ENCODE data around the gene S1PR5.
A peak's percentile ranks its signal among the peaks of the same experiment; 100 is the strongest.

The S1PR5 gene

DNA sequence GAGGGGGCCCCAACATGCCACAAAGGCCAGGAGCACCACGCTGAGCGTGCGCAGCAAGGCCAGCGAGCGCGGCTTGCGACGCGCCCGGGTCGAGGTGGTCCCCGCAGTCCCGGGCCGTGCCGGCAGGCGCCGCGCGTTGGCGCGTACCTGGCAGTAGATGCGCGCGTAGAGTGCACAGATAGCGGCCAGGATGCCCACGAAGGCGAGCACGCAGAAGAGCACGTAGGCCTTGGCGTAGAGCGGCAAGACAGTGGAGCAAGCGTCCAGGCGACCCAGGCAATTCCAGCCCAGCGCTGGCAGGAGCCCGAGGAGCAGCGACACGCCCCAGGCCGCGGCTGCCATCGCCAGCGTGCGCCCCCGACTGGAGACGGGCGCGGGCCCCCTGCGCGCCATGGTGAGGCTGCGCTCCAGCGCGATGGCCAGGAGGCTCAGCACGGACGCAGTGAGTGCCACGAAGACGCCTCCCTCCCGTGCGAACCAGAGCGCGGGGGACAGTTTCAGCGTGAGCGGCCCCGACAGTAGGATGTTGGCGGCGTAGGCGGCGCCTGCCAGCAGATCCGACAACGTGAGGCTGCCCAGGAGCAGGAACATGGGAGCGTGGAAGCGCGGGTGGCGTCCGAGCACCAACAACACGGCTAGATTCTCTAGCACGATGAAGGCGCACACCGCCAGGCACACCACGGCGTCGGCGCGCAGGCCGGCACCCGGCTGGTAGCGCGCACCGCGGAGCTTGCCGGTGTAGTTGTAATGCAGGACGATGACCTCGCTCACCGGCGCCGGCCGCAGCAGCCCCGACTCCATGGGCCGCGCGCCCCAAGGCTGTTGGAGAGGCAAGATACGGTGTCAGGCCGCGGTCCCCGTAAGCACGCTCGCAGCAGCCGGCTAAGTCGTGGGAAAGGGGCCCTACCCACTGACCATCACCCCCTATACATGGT, 2.8 kb downstream of the S1PR5 start:
- DNase-seq, result no peak

DNA sequence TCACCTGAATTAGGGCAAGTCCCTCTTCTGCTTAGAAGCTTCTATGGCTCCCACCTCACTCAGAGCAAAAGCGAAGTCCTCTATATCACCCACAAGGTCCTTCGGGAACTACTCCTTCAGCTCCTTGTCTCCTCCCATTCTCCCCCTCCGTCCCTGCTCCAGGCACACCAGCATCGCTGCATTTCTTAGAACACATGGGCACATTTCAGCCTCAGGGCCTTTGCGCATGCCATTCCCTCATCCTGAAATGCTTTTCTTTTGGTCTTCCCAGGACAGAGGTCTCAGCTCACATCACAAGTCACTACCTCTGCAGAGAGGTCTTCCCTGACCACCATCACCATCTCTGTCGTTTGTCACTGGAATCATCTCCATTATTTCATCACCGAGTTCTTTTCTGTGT, 4.0 kb downstream of the S1PR5 start:
- DNase-seq, result no peak

DNA sequence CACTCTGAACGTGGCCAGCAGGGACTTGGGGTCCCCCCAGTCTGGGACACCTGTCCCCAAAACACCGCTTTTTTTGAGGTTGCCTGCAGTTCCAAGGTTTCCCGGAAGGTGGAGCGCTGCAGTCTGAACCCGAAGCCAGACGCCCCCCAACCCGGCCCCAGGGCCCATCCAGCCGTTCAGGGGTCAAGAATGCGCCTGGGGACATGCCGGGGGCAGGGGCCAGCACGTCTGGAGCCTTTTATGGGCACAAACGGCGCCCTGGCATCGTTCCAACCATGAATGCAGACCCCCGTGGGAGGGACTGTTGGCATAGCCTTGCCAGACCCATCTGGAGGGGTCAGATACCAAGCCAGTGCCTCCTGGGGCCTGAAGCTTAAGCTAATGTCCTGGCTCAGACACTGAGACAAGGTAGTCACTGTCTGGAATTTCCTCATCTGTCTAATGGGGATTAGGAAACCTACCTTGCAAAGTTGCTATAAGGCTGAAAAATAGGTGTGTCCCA, 6.9 kb downstream of the S1PR5 start:
- no peak for DNase-seq

DNA sequence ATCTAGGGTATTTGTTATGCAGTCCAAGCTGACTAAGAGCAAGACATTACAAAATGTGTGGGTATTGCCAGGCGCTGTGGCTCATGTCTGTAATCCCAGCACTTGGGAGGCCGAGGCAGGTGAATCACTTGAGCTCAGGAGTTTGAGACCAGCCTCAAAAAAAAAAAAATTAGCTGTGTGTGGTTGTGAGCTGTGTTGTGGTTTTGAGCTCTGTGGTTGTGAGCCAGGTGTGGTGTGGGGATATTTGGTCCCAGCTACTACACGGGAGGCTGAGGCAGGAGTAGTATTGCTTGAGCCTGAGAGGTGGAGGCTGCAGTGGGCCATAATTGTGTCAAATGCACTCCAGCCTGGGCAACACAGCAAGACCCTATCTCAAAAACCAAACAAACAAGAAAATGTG, 8.5 kb downstream of the S1PR5 start:
- DNase-seq, result no peak

DNA sequence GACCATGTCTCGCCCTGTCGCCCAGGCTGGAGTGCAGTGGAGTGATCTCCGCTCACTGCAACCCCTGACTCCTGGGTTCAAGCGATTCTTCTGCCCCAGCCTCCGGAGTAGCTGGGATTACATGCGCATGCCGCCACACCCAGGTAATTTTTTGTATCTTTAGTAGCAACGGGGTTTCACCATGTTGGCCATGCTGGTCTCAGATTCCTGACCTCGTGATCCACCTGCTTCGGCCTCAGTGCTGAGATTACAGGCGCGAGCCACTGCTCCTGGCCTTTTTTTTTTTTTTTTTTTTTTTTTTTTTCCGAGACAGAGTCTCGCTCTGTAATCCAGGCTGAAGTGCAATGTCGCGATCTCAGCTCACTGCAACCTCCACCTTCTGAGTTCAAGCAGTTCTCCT, 9.2 kb downstream of the S1PR5 start:
- DNase-seq, result no peak

DNA sequence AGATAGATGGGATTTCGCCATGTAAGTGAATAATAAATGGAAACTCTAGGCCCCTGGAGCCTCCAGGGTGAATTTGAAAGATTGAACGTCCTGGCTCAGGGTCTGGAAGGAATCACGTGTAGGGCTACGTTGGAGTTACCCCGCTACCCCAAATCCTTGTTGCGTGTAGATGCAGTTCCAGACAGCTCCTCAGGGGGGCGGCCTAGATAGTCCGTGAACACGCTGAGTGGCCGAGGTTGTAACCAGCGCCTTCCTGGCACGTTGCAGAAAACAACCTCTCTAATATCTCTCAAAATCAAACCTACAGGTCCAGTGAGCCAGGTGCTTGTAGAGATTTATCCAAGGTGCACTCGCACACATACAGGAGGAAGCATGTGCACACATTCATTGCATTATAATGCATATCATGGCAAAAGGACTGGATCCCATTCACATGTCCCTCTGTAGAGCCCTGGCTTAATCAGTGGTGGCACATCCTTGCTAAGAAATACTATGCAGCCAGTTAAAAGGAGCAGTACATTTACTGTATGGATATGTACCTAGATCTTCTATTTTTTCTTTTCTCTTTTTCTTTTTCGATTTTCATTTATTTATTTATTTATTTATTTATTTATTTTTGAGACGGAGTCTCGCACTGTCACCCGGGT, 11.5 kb downstream of the S1PR5 start:
- DNase-seq, result no peak

DNA sequence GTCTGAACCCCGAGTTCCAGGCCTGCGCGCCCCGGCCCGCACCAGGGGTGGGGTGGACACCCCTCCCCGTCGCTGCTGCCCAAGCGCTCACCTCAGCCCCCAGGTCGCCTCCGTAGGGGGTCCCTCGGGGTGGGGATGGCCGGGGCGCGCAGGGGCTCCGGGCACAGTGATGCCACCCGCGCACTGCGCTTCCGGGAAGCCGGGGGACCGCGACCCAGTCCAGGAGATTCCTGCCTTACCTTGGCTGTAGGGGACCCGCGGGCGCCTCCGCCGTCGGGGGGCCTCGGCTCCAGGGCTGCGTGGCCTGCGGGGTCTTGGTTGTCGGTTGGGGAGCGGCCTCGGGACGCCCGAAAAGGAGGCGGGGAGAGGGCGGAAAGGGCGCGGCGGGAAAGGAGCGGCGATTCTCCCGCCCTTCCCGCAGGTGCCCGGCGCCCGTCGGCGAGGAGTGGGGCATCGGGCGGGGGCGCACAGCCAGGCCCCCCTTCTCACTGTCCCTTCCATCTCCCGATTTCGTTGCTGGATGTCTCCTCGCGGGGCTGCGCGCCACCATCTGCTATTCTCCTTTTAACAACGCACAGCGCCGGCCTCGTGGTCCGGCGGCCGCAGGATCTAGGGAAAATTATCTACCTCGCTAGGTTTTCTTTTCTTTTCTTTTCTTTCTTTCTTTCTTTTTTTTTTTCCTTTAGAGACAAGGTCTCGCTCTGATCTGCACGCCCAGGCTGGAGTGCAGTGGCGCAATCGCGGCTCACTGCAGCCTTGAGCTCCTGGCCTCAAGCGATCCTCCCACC, 14.1 kb downstream of the S1PR5 start, which contains the start of gene KEAP1:
Gene KEAP1, minus strand, starts transcription at position 355 of the 788 bp plus-strand sequence. CDS start 3,323 bp downstream, outside the sequence.
- no peak for DNase-seq

DNA sequence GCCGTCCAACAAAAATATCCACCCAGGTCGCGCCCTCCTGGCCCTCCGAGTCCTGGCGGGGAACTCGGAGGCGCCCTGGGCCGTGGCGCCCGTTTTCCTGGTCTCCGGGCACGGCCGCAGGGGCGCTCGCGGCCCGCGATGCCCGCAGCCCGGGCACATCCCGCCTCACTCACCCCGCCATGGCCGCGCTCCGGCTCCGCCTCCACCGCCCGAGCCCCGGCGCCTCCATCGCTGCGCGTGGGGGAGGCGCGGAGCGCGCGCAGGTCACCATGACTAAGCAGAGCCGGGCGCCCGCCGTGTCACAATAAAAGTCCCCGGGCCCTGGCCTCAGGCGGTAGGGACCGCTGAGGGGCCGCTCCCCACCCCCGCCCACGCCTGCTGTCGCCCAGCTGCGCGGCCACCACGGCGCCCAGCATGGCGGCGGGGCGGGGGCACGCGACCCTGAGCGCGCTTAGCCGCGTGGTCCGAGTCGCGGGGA, 14.7 kb downstream of the S1PR5 start:
- DNase-seq, result peak; percentile 76

DNA sequence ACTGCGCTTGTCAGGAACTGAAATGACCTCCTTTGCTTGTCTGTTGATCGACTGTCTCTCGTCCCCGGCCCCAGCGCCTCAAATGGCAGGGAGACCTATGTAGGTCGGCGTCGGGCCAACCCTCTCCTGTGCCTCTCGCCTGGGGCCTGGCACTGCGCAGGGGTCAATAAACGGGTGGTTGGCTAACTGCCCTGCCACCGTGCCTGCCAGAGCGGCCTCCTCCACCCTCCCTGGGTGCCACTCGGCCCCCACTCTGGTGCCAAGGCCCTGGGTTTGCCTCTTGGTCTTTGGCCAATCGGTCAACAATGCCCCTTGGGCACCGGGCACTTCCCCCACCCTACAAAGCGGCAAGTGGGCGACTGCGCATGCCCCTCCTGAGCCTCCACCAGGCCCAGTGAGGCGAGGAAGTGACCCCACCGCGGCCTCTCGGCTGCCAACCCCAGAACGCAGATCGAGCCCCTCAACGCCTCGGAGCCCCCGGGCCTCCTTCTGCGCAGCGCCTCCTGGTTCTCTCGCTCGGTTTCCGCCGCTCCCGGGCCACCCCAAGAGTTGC, 15.2 kb downstream of the S1PR5 start:
- DNase-seq, result no peak

DNA sequence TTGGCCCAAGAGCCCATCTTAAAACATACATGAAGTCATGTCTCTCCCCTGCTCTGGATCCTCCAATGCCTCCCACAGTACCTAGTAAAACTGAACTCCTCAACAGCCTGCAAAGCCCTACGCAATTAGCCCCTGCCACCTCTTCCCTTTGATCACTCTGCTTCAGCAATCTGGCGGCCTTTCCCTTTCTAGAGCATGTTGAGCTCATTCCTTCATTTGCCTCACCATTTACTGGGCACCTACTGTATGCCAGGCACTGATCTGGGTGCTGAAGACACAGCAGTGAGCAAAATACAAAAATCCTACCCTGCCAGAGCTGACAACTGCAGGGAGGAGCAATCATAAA, 17.0 kb downstream of the S1PR5 start:
- no peak for DNase-seq

DNA sequence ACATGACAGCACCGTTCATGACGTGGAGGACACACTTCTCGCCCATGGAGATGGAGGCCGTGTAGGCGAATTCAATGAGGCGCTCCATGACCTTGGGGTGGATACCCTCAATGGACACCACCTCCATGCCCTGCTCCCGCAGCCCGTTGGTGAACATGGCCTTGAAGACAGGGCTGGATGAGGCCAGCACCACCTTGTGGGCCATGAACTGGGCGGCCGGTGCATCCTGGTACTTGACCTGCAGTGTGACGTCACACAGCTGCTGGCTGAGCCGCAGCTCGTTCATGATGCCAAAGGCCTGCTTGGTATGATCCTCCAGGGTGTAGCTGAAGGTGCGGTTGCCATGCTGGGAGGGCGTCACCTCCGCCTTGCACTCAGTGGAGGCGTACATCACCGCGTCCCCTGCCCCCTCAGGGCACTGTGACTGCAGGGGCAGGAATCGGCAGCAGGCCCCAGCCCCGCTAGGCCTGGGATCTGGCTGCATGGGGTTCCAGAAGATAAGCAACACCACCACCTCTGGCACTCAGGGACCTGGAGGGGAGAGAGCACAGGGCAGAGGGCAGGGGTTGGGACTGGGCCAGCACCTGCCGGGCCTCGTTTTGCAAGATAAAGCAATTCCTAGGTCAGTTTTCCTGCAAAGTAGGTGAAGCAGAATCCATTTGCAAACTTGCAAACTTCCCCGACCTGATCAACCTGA, 17.5 kb downstream of the S1PR5 start:
- DNase-seq, result no peak

DNA sequence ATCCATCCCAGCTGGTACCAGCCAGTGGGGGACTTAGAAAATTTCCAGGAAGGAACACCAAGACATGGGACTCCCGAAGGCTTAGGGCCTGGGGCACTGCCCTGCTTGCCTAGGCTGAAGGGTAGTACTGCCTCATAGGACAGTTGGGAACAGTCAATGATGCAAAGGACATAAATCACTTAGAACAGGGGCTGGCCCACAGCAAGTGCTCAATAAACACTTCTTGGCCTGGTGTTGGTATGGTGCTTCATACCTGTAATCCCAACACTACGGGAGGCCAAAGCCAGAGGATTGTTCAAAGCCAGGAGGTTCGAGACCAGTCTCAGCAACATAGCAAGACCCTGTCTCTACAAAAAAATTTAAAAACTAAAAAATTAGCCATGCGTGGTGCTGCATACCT, 19.9 kb downstream of the S1PR5 start:
- no peak for DNase-seq

DNA sequence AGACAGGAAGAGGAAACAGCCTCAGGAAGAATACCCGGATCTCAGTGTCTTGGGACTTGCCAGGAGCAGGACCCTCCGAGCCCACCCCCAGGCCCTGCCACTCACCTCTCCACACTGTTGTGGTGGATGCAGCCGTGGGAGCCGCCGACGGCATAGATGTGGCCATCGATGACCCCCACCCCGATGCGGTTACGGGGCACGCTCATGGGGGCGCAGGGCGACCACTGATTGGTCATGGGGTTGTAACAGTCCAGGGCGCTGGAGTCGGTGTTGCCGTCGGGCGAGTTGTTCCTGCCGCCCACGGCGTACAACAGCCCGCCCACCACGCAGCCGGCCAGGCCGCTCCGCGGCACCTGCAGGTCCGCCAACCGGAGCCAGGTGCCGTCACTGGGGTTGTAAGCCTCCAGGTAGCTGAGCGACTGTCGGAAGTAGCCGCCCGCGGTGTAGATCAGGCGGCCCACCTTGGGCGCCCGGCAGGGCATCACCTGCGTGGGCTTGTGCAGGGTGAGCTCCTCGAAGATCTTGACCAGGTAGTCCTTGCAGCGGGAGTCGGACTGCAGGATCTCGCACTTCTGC, 25.7 kb downstream of the S1PR5 start:
- DNase-seq, result no peak

DNA sequence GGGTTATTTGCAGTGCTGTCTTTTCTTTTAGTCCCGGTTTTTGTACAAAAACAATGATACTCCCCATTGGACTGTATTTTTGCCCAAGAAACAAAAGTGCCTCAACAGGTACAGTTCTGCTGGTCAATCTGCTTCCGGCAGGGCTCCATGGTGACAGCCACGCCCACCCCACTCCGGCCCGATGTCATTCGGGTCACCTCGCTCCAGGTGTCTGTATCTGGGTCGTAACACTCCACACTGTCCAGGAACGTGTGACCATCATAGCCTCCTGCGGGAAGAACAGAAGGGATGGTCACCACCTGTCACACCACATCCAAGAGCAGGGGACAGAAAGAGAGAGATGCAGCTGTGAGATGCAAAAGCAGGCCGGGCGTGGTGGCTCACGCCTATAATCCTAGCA, 30.7 kb downstream of the S1PR5 start:
- no peak for DNase-seq

DNA sequence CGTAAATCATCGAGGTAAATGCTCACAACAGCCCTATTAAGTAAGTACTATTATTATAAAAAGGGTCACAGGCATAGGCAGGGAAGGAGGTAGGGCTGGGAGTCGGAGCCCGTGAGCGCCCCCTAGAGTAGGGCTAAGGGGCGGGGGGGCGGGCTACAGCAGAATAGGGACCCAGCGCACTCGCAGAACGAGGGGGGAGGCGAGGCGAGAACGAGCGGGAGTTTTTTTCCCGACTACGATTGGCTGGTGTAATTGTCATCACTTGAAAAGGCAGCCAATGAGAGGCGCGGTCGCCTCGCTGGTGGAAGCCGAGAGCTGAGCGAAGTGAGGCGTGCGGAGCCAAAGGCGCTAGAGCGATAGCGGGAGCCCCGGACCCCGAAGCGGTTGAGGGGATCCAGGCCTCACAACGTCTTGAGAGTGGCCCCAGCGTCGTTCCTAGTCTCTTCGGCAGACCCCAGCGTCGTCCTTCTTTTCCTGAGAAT, 38.3 kb downstream of the S1PR5 start:
- DNase-seq, result no peak

DNA sequence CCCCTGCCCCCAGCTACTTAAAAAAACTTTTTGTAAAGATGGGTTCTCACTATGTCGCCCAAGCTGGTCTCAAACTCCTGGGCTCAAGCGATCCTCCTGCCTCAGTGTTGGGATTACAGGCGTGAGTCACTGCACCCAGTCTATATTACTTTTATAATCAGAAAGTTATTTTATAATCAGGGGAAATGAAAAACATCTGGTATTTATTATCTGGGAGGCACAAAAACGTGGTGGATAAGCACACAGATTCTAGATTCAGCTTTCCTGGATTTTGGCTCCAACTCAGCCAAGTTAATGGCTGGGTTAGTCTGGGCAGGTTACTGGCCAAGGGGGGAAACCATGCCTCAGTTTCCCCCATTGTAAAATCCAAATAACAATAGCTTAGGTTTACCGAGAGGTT, 38.8 kb downstream of the S1PR5 start:
- no peak for DNase-seq

DNA sequence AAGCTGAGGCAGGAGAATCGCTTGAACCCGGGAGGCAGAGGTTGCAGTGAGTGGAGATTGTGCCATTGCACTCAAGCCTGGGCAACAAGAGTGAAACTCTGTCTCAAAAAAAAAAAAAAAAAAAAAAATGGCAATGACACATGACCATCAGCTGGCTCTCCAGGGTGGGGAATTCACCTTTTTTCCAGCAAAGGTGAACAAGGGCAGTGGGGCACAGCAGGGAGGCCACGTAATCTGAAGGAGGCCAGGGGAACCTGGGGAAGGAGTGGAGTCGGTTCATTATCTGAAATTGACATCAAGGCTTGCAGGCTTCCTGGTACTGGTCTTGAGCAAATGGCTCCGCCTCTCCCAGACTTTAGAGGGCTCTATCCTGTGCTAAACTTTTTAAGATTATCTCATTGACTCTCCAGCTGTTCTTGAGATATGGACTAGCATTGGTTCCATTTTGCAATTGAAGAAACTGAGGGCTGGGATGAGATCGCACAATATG, 42.2 kb downstream of the S1PR5 start:
- no peak for DNase-seq

DNA sequence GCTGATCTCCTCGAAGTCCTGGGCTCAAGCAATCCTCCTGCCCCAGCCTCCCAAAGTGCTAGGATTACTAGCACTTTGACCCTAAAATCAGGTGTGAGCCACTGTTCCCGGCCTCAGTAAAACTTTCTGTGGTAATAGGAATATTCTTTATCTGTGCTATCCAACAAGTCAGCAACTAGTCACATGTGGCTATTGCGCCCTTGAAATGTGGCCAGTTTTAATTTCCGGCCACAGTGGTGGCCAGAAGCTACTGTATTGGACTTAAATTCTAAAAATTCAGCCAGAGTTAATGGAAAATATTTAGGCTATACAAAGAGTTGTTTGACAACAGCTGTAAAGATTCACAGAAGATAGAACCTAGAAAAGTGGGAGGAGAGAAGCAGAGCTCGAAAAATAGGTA, 44.1 kb downstream of the S1PR5 start:
- DNase-seq, result no peak

DNA sequence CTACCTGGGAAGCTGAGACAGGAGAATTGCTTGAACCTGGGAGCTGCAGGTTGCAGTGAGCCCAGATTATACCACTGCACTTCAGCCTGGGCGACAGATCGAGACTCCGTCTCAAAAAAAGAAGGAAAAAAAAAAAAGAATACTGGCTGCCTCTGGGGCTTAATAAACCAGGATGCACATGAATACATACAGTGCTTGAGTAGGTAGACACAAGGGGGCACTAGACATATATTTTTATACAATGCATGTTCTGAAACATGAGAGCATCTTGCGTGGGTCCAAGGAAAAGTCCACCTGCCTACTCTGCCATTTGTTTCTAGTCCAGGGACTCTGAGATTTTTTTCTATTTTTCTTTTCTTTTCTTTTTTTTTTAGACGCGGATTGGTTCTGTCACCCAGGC, 45.3 kb downstream of the S1PR5 start:
- DNase-seq, result no peak

DNA sequence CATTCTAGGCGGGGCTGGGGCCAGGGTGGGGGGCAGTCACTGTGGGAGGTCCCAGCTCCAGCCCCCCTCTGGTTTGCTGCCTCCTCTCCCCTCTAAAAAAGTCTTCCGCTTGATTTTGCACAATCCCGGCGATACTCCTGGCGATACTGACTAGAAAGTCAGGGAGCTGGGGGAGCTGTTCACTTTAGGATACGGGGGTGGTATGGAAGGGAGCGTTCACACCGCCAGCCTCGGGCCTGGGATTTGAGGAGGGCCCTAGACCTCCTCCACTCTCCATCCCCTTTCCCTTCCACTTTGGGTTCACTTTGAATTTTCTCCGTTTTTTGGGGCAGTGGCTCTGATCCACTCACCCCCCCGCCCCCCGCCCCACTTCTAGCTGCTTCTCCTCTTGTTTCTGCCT, 49.1 kb downstream of the S1PR5 start:
- no peak for DNase-seq

DNA sequence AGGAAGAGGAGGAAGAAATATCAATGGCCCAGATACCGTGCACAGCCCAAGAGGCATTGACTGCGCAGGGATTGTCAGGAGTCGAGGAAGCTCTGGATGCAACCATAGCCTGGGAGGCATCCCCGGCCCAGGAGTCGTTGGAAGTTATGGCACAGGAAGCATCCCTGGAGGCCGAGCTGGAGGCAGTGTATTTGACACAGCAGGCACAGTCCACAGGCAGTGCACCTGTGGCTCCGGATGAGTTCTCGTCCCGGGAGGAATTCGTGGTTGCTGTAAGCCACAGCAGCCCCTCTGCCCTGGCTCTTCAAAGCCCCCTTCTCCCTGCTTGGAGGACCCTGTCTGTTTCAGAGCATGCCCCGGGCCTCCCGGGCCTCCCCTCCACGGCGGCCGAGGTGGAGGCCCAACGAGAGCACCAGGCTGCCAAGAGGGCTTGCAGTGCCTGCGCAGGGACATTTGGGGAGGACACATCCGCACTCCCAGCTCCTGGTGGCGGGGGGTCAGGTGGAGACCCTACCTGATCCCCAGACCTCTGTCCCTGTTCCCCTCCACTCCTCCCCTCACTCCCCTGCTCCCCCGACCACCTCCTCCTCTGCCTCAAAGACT, 50.0 kb downstream of the S1PR5 start:
- no peak for DNase-seq

Measured in NCI-H2081 treated with DMSO at 0.1 percent for 48 hours (cell line).